HUES6 (cell line): ENCODE results near the gene PRRT4.

Experiments used
- H3K27ac ChIP-seq: 2 replicates; pipeline ENCODE4 v1.7.0; 2013; ENCODE audit warnings: low read depth, mild to moderate bottlenecking, low read length, inconsistent platforms
- H3K27me3 ChIP-seq: 2 replicates; pipeline ENCODE4 v1.6.1; 2013; ENCODE audit warnings: low read length; ENCODE audit not compliant: control insufficient read depth, insufficient read depth
- H3K36me3 ChIP-seq: 2 replicates; pipeline ENCODE4 v1.6.1; 2013; ENCODE audit warnings: low read length; ENCODE audit not compliant: control insufficient read depth, insufficient read depth
- H3K4me1 ChIP-seq: 2 replicates; pipeline ENCODE4 v1.6.1; 2013; ENCODE audit warnings: low read length; ENCODE audit not compliant: control insufficient read depth, insufficient read depth
- H3K4me3 ChIP-seq: 2 replicates; pipeline ENCODE4 v1.5.1; 2013; ENCODE audit warnings: low read depth, low read length
- H3K9ac ChIP-seq: one replicate; pipeline ENCODE4 v1.6.1; 2013; ENCODE audit warnings: mild to moderate bottlenecking, low read length
- H3K9me3 ChIP-seq: 2 replicates; pipeline ENCODE4 v1.6.1; 2013; ENCODE audit warnings: low read depth, low read length; ENCODE audit not compliant: control insufficient read depth, insufficient read depth

Gene PRRT4

GRCh38 chr7:128353610-128354009 lies 7.9 kb downstream of the PRRT4 start:
- Histone ChIP-seq H3K27ac (no peak overlapping the region), H3K36me3 (no peaks in the 10 kb centered on the region), H3K27me3 (peaks cover 77% of the 10 kb centered on the region), H3K9me3 (no peaks in the 10 kb centered on the region), H3K4me3 (no peak overlapping the region), H3K4me1 (peaks cover 17% of the 10 kb centered on the region; the same call in 1 of the 2 replicates), H3K9ac (no peak overlapping the region)

GRCh38 chr7:128353189-128353588 lies 8.3 kb downstream of the PRRT4 start:
- no peak overlapping the region for H3K4me3 ChIP-seq
- no peaks in the 10 kb centered on the region for H3K36me3 ChIP-seq
- peaks cover 77% of the 10 kb centered on the region for H3K27me3 ChIP-seq
- no peak overlapping the region for H3K27ac ChIP-seq
- H3K9ac ChIP-seq: no peak overlapping the region
- H3K9me3 ChIP-seq: no peaks in the 10 kb centered on the region
- peaks cover 17% of the 10 kb centered on the region; the same call in 1 of the 2 replicates for H3K4me1 ChIP-seq

GRCh38 chr7:128352636-128353035 lies 8.9 kb downstream of the PRRT4 start:
- Histone ChIP-seq H3K4me3 (no peak overlapping the region), H3K36me3 (no peaks in the 10 kb centered on the region), H3K27ac (no peak overlapping the region), H3K27me3 (peaks cover 79% of the 10 kb centered on the region), H3K9me3 (no peaks in the 10 kb centered on the region), H3K9ac (no peak overlapping the region), H3K4me1 (peaks cover 16% of the 10 kb centered on the region; the same call in 1 of the 2 replicates)

- Histone ChIP-seq H3K9ac (no peak overlapping the region), H3K36me3 (no peaks in the 10 kb centered on the region), H3K27me3 (peaks cover 83% of the 10 kb centered on the region), H3K27ac (no peak overlapping the region), H3K9me3 (no peaks in the 10 kb centered on the region), H3K4me3 (no peak overlapping the region), H3K4me1 (peaks cover 11% of the 10 kb centered on the region; the same call in 1 of the 2 replicates)
Measured at GRCh38 chr7:128352153-128352537, 9.3 kb downstream of the PRRT4 start.

GRCh38 chr7:128351296-128352152 lies 10.0 kb downstream of the PRRT4 start:
- Histone ChIP-seq H3K9me3 (no peaks in the 10 kb centered on the region), H3K27me3 (peaks cover 79% of the 10 kb centered on the region), H3K27ac (no peak overlapping the region), H3K36me3 (no peaks in the 10 kb centered on the region), H3K9ac (no peak overlapping the region), H3K4me3 (peak overlapping the region; percentile 7; the same call in 1 of the 2 replicates), H3K4me1 (0 out of 2 replicates have a peak, but pooled peaks cover 5% of the 10 kb centered on the region)

- H3K27ac ChIP-seq: no peak overlapping the region
- 0 out of 2 replicates have a peak, but pooled peaks cover 5% of the 10 kb centered on the region for H3K4me1 ChIP-seq
- H3K9ac ChIP-seq: no peak overlapping the region
- H3K27me3 ChIP-seq: peaks cover 79% of the 10 kb centered on the region
- no peaks in the 10 kb centered on the region for H3K36me3 ChIP-seq
- no peaks in the 10 kb centered on the region for H3K9me3 ChIP-seq
- H3K4me3 ChIP-seq: no peak overlapping the region
Measured at GRCh38 chr7:128350708-128351295, 10.7 kb downstream of the PRRT4 start.

GRCh38 chr7:128349466-128349825 lies 12.0 kb downstream of the PRRT4 start:
- Histone ChIP-seq H3K9me3 (no peaks in the 10 kb centered on the region), H3K27ac (no peak overlapping the region), H3K9ac (no peak overlapping the region), H3K4me3 (no peak overlapping the region), H3K27me3 (peaks cover 69% of the 10 kb centered on the region), H3K4me1 (0 out of 2 replicates have a peak, but pooled peaks cover 5% of the 10 kb centered on the region), H3K36me3 (no peaks in the 10 kb centered on the region)

GRCh38 chr7:128347647-128348097 lies 13.8 kb downstream of the PRRT4 start:
- Histone ChIP-seq H3K36me3 (no peaks in the 10 kb centered on the region), H3K27ac (no peak overlapping the region), H3K4me3 (no peak overlapping the region), H3K9ac (no peak overlapping the region), H3K4me1 (peaks cover 3% of the 10 kb centered on the region; the same call in 1 of the 2 replicates), H3K9me3 (no peaks in the 10 kb centered on the region), H3K27me3 (peaks cover 53% of the 10 kb centered on the region)

- Histone ChIP-seq H3K27ac (no peak overlapping the region), H3K36me3 (peaks cover 5% of the 10 kb centered on the region; the same call in 1 of the 2 replicates), H3K4me3 (no peak overlapping the region), H3K9ac (no peak overlapping the region), H3K27me3 (peaks cover 22% of the 10 kb centered on the region), H3K4me1 (peaks cover 5% of the 10 kb centered on the region; the same call in 1 of the 2 replicates), H3K9me3 (no peaks in the 10 kb centered on the region)
Measured at GRCh38 chr7:128344431-128344774, 17.1 kb downstream of the PRRT4 start.

- Histone ChIP-seq H3K27ac (peak within 1 kb of the TSS; percentile 21), H3K27me3 (peaks cover 15% of the 10 kb centered on the region), H3K36me3 (peaks cover 11% of the 10 kb centered on the region), H3K9me3 (no peaks in the 10 kb centered on the region), H3K4me3 (peak within 1 kb of the TSS; percentile 75), H3K9ac (peak within 1 kb of the TSS; percentile 85), H3K4me1 (peaks cover 5% of the 10 kb centered on the region; the same call in 1 of the 2 replicates)
Measured at GRCh38 chr7:128343554-128344430, 17.7 kb downstream of the PRRT4 start, which contains the start of gene RBM28. Gene RBM28, minus strand, starts transcription at chr7:128343908. Its CDS starts 115 bp downstream, at chr7:128343793.
